ENCODE results near the gene ABCG8. TPM values are rescaled to one million over a fixed set of nuclear protein-coding genes. Genes with fewer than 3 reads are reported as not detected.

The ABCG8 gene
- polyA plus RNA-seq, 4 donors: 10.5 to 38.9 (median 24.7) TPM

DNA sequence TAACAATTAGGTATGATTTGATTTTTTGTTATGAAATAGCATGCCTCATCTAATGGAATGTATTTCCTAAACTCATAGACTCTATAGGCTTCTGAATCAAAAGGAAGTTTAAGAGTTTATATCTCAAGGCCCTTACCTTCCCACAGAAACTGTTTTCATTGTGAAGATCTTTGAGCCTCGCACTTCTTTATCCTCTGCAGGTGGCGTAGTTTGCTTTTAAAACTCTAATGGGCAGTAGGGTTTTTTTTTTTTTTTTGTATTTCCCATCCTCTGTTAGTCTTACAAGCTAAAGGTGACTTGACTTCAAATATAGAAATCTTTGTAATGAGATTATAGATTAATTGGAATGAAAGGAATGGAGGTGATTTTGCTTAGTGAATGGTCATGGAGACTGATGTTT is 36.6 kb upstream of the ABCG8 start:
- Histone ChIP-seq H3K27ac (ENCODE audit: low read depth in 1 of 3, low read length in 2 of 3) (peak overlapping the region in 1 of 3 donors; percentile 32), H3K36me3 (ENCODE audit: control insufficient read depth in 3 of 3, insufficient read depth in 2 of 3, low read depth in 1 of 3, low read length in 3 of 3) (peaks cover 0 to 11% (median 2%) of the 10 kb centered on the region in 3 donors), H3K9me3 (ENCODE audit: control insufficient read depth in 2 of 2, insufficient read depth in 1 of 2, low read depth in 1 of 2, low read length in 1 of 2) (no peaks in the 10 kb centered on the region), H3K4me3 (ENCODE audit: low read depth in 1 of 3, low read length in 3 of 3) (peak overlapping the region in 1 of 3 donors; percentile 1), H3K4me1 (ENCODE audit: control insufficient read depth in 3 of 3, insufficient read depth in 2 of 3, low read depth in 1 of 3, low read length in 2 of 3) (peaks cover 0 to 31% (median 4%) of the 10 kb centered on the region in 3 donors), H3K27me3 (ENCODE audit: control insufficient read depth in 3 of 3, insufficient read depth in 3 of 3, low read length in 3 of 3) (no peaks in the 10 kb centered on the region)
- FAIRE-seq (peak; percentile 53), DNase-seq (peak in 1 of 2 donors; percentile 69)
- 34 to 63% (median 45%) methylated on average over 2 of the region's 2 CpGs for WGBS, 3 donors

DNA sequence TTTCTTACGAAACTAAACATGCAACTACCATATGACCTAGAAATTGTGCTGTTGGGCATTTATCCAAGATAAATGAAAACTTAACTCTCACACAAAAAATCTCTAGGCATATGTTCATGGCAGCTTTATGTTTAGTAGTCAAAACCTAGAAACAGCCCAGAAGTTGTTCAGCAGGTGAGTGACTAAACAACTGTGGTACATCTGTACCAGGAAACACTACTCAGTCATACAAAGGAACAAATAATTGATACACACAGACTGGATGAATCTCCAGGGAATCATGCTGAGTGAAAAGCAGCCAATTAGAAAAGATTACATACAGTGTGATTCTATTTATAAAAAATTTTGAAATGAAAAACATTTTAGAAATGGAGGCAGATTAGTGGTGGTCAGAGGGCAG is 35.7 kb upstream of the ABCG8 start:
- peaks cover 0 to 5% (median 2%) of the 10 kb centered on the region in 3 donors for H3K36me3 ChIP-seq (ENCODE audit: control insufficient read depth in 3 of 3, insufficient read depth in 2 of 3, low read depth in 1 of 3, low read length in 3 of 3)
- FAIRE-seq (no peak), DNase-seq (no peak)
- H3K27ac ChIP-seq (ENCODE audit: low read depth in 1 of 3, low read length in 2 of 3): no peak overlapping the region
- H3K4me1 ChIP-seq (ENCODE audit: control insufficient read depth in 3 of 3, insufficient read depth in 2 of 3, low read depth in 1 of 3, low read length in 2 of 3): peaks cover 0 to 38% (median 4%) of the 10 kb centered on the region in 3 donors
- no peaks in the 10 kb centered on the region for H3K9me3 ChIP-seq (ENCODE audit: control insufficient read depth in 2 of 2, insufficient read depth in 1 of 2, low read depth in 1 of 2, low read length in 1 of 2)
- 70 to 84% (median 78%) methylated on average over 1 of the region's 1 CpG for WGBS, 3 donors
- no peaks in the 10 kb centered on the region for H3K27me3 ChIP-seq (ENCODE audit: control insufficient read depth in 3 of 3, insufficient read depth in 3 of 3, low read length in 3 of 3)
- peak overlapping the region in 1 of 3 donors; percentile 19 for H3K4me3 ChIP-seq (ENCODE audit: low read depth in 1 of 3, low read length in 3 of 3)

DNA sequence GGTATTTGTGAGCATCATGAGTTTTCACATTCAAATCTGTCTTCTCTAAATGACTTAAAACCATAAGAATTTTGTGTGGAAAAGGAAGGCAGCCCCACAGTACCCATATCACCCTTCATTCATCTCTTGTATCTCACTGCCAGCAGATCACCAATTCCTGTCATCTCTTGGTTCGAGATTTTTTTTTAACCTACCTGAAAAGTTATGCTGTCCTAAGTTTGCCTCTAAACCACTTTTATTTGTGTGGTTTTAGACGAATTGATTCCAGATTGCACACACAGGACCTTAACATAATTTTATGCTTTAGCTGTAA is 32.1 kb upstream of the ABCG8 start:
- Histone ChIP-seq H3K36me3 (ENCODE audit: control insufficient read depth in 3 of 3, insufficient read depth in 2 of 3, low read depth in 1 of 3, low read length in 3 of 3) (peaks cover 0 to 5% (median 2%) of the 10 kb centered on the region in 3 donors), H3K27ac (ENCODE audit: low read depth in 1 of 3, low read length in 2 of 3) (peak overlapping the region in 1 of 3 donors; percentile 70), H3K9me3 (ENCODE audit: control insufficient read depth in 2 of 2, insufficient read depth in 1 of 2, low read depth in 1 of 2, low read length in 1 of 2) (no peaks in the 10 kb centered on the region), H3K4me3 (ENCODE audit: low read depth in 1 of 3, low read length in 3 of 3) (no peak overlapping the region), H3K4me1 (ENCODE audit: control insufficient read depth in 3 of 3, insufficient read depth in 2 of 3, low read depth in 1 of 3, low read length in 2 of 3) (peaks cover 0 to 45% (median 4%) of the 10 kb centered on the region in 3 donors), H3K27me3 (ENCODE audit: control insufficient read depth in 3 of 3, insufficient read depth in 3 of 3, low read length in 3 of 3) (no peaks in the 10 kb centered on the region)
- no peak for DNase-seq
- no peak for FAIRE-seq
- 11 to 63% (median 32%) methylated on average over 2 of the region's 2 CpGs for WGBS, 3 donors

DNA sequence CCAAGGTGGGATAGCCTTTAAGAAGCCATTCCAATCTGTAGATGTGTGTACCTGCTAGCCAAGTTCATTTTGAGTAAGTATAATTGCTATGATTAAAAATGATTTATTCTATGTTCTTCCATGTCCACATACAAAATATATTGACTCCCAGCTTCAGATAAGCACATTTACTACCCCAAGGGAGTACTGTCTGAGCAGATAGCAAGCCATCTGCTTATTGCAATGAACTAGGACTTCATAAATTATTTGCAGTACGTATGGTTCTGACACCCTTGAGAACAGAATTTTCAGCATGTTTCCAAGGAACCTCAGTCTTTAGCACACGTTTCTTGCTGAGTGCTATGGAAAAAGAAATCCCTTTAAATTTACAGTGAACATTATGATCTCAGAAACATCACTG is 28.3 kb upstream of the ABCG8 start:
- Histone ChIP-seq H3K9me3 (ENCODE audit: control insufficient read depth in 2 of 2, insufficient read depth in 1 of 2, low read depth in 1 of 2, low read length in 1 of 2) (no peaks in the 10 kb centered on the region), H3K36me3 (ENCODE audit: control insufficient read depth in 3 of 3, insufficient read depth in 2 of 3, low read depth in 1 of 3, low read length in 3 of 3) (peaks cover 0 to 11% (median 6%) of the 10 kb centered on the region in 3 donors), H3K27me3 (ENCODE audit: control insufficient read depth in 3 of 3, insufficient read depth in 3 of 3, low read length in 3 of 3) (no peaks in the 10 kb centered on the region), H3K4me3 (ENCODE audit: low read depth in 1 of 3, low read length in 3 of 3) (no peak overlapping the region), H3K27ac (ENCODE audit: low read depth in 1 of 3, low read length in 2 of 3) (no peak overlapping the region), H3K4me1 (ENCODE audit: control insufficient read depth in 3 of 3, insufficient read depth in 2 of 3, low read depth in 1 of 3, low read length in 2 of 3) (peaks cover 0 to 35% (median 0%) of the 10 kb centered on the region in 3 donors)
- WGBS, 3 donors: 66 to 74% (median 70%) methylated on average over 2 of the region's 2 CpGs
- FAIRE-seq: no peak
- DNase-seq: no peak

DNA sequence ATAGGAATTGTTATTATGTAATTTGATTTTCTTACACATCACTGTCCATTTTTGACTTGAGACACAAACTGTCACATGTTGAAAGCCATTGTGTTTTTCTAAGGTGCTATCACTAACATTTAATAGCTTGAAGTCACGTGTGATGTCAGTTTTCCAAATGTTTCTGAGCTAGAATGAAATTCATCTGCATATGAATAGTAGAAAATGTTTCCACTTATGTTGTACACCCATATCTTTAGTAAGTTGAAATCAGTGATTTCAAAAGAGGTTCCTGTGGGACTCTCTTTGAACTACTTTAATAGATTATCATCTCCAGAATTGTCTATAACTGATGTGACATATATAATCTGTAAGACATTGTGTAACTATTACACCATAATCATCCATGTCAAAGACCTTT is 27.9 kb upstream of the ABCG8 start:
- 67 to 85% (median 74%) methylated on average over 1 of the region's 1 CpG for WGBS, 3 donors
- no peak for DNase-seq
- H3K27me3 ChIP-seq (ENCODE audit: control insufficient read depth in 3 of 3, insufficient read depth in 3 of 3, low read length in 3 of 3): no peaks in the 10 kb centered on the region
- H3K27ac ChIP-seq (ENCODE audit: low read depth in 1 of 3, low read length in 2 of 3): no peak overlapping the region
- H3K4me1 ChIP-seq (ENCODE audit: control insufficient read depth in 3 of 3, insufficient read depth in 2 of 3, low read depth in 1 of 3, low read length in 2 of 3): peaks cover 0 to 31% (median 0%) of the 10 kb centered on the region in 3 donors
- FAIRE-seq: peak; percentile 5
- H3K36me3 ChIP-seq (ENCODE audit: control insufficient read depth in 3 of 3, insufficient read depth in 2 of 3, low read depth in 1 of 3, low read length in 3 of 3): peaks cover under 1 to 9% (median 6%) of the 10 kb centered on the region in 3 donors
- H3K9me3 ChIP-seq (ENCODE audit: control insufficient read depth in 2 of 2, insufficient read depth in 1 of 2, low read depth in 1 of 2, low read length in 1 of 2): no peaks in the 10 kb centered on the region
- no peak overlapping the region for H3K4me3 ChIP-seq (ENCODE audit: low read depth in 1 of 3, low read length in 3 of 3)

DNA sequence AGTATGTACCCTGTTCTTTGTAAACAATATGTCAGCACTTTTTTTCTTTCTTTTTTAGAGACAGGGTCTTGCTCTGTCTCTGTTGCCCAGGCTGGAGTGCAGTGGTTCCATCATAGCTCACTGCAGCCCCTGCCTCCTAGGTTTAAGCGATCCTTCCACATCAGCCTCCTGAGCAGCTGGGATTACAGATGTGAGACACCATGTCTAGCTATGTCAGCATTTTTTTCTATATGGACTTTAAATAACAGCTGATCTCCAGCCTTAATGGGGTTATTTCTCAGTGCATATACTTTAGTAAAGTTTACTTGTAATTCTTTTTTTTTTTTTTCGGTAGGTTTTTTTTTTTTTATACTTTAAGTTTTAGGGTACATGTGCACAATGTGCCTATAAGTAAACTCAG is 26.8 kb upstream of the ABCG8 start:
- peaks cover 0 to 20% (median 0%) of the 10 kb centered on the region in 3 donors for H3K4me1 ChIP-seq (ENCODE audit: control insufficient read depth in 3 of 3, insufficient read depth in 2 of 3, low read depth in 1 of 3, low read length in 2 of 3)
- no peak overlapping the region for H3K4me3 ChIP-seq (ENCODE audit: low read depth in 1 of 3, low read length in 3 of 3)
- H3K27ac ChIP-seq (ENCODE audit: low read depth in 1 of 3, low read length in 2 of 3): no peak overlapping the region
- no peaks in the 10 kb centered on the region for H3K9me3 ChIP-seq (ENCODE audit: control insufficient read depth in 2 of 2, insufficient read depth in 1 of 2, low read depth in 1 of 2, low read length in 1 of 2)
- no peaks in the 10 kb centered on the region for H3K27me3 ChIP-seq (ENCODE audit: control insufficient read depth in 3 of 3, insufficient read depth in 3 of 3, low read length in 3 of 3)
- WGBS, 3 donors: 69 to 89% (median 88%) methylated on average over 2 of the region's 2 CpGs
- FAIRE-seq (no peak), DNase-seq (no peak)
- peaks cover 4 to 11% (median 8%) of the 10 kb centered on the region in 3 donors for H3K36me3 ChIP-seq (ENCODE audit: control insufficient read depth in 3 of 3, insufficient read depth in 2 of 3, low read depth in 1 of 3, low read length in 3 of 3)

DNA sequence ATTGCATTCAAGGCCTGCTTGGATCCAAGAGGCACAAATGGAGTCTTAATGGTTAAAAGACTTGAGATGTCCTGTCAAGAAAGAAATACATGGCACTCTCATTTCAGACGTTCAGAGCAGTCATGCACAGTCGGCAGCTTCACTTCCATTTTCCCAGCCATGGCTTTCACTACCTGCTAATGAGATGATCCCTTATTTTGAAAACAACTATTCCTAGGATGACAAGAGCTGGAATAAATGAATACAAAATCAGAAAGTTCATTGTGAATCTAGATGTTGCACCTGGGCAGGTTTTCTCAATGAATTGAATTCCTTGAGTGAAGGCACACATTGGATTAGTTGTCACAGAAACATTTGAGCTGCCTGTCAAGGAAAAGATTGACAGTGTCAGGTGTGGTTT is 25.8 kb upstream of the ABCG8 start:
- FAIRE-seq: no peak

DNA sequence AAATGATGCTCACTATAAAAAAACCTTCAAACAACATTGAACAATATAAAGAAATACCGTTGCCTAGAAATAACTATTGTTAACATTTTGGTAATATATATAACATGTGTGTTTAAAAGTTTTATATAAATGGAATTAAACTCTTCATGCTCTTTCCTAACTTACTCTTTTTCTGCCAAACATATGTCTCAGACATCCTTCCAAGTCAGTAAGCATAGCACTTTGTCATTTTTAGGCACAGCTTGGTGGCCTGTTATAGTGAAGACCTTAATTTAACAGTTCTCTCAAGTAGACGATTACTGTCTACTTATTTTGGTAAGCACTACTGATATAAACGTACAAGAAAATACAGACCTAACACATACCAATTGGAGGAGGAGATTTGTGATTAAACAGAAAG is 24.1 kb upstream of the ABCG8 start:
- H3K27me3 ChIP-seq (ENCODE audit: control insufficient read depth in 3 of 3, insufficient read depth in 3 of 3, low read length in 3 of 3): no peaks in the 10 kb centered on the region
- no peak overlapping the region for H3K4me3 ChIP-seq (ENCODE audit: low read depth in 1 of 3, low read length in 3 of 3)
- H3K27ac ChIP-seq (ENCODE audit: low read depth in 1 of 3, low read length in 2 of 3): no peak overlapping the region
- no peaks in the 10 kb centered on the region for H3K9me3 ChIP-seq (ENCODE audit: control insufficient read depth in 2 of 2, insufficient read depth in 1 of 2, low read depth in 1 of 2, low read length in 1 of 2)
- peaks cover 0 to 17% (median 0%) of the 10 kb centered on the region in 3 donors for H3K4me1 ChIP-seq (ENCODE audit: control insufficient read depth in 3 of 3, insufficient read depth in 2 of 3, low read depth in 1 of 3, low read length in 2 of 3)
- H3K36me3 ChIP-seq (ENCODE audit: control insufficient read depth in 3 of 3, insufficient read depth in 2 of 3, low read depth in 1 of 3, low read length in 3 of 3): peaks cover 4 to 14% (median 8%) of the 10 kb centered on the region in 3 donors
- WGBS, 3 donors: 74 to 96% (median 85%) methylated on average over 3 of the region's 3 CpGs
- FAIRE-seq (no peak), DNase-seq (no peak)

More for the DNA sequence above, 25.8 kb upstream of the ABCG8 start:
- no peaks in the 10 kb centered on the region for H3K27me3 ChIP-seq (ENCODE audit: control insufficient read depth in 3 of 3, insufficient read depth in 3 of 3, low read length in 3 of 3)
- H3K4me3 ChIP-seq (ENCODE audit: low read depth in 1 of 3, low read length in 3 of 3): no peak overlapping the region
- DNase-seq: no peak
- peaks cover 4 to 14% (median 8%) of the 10 kb centered on the region in 3 donors for H3K36me3 ChIP-seq (ENCODE audit: control insufficient read depth in 3 of 3, insufficient read depth in 2 of 3, low read depth in 1 of 3, low read length in 3 of 3)
- 58 to 75% (median 72%) methylated on average over 2 of the region's 2 CpGs for WGBS, 3 donors
- peaks cover 0 to 12% (median 0%) of the 10 kb centered on the region in 3 donors for H3K4me1 ChIP-seq (ENCODE audit: control insufficient read depth in 3 of 3, insufficient read depth in 2 of 3, low read depth in 1 of 3, low read length in 2 of 3)
- H3K27ac ChIP-seq (ENCODE audit: low read depth in 1 of 3, low read length in 2 of 3): no peak overlapping the region
- H3K9me3 ChIP-seq (ENCODE audit: control insufficient read depth in 2 of 2, insufficient read depth in 1 of 2, low read depth in 1 of 2, low read length in 1 of 2): no peaks in the 10 kb centered on the region

DNA sequence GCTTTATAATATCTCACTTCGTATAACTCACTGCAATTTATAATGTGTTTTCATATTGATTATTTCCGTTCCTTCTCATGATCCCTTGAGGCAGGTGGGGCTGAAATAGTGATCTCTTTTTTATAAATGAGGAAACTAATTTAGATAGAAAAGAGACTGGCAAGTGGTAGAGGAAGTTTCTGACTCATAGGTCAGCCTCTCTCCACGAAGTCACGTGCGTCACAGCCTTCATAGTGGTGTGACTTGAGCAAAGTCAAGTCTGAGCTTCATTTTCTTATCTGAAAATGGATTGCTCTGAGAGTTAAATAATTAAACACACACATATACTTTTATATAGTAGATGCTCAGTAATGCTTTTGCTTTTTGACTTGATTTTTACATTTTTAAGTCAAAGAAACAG is 20.0 kb upstream of the ABCG8 start:
- DNase-seq (peak; percentile 92 to 98), FAIRE-seq (peak; percentile 94)

More for the DNA sequence above, 20.0 kb upstream of the ABCG8 start:
- Histone ChIP-seq H3K4me3 (ENCODE audit: low read depth in 1 of 3, low read length in 3 of 3) (no peak overlapping the region), H3K27ac (ENCODE audit: low read depth in 1 of 3, low read length in 2 of 3) (peak overlapping the region in 2 of 3 donors; percentile 27 to 87), H3K4me1 (ENCODE audit: control insufficient read depth in 3 of 3, insufficient read depth in 2 of 3, low read depth in 1 of 3, low read length in 2 of 3) (peaks cover 0 to 21% (median 0%) of the 10 kb centered on the region in 3 donors), H3K36me3 (ENCODE audit: control insufficient read depth in 3 of 3, insufficient read depth in 2 of 3, low read depth in 1 of 3, low read length in 3 of 3) (peaks cover 4 to 28% (median 10%) of the 10 kb centered on the region in 3 donors), H3K9me3 (ENCODE audit: control insufficient read depth in 2 of 2, insufficient read depth in 1 of 2, low read depth in 1 of 2, low read length in 1 of 2) (no peaks in the 10 kb centered on the region), H3K27me3 (ENCODE audit: control insufficient read depth in 3 of 3, insufficient read depth in 3 of 3, low read length in 3 of 3) (no peaks in the 10 kb centered on the region)
- WGBS, 3 donors: 10 to 40% (median 18%) methylated on average over 5 of the region's 5 CpGs

Data from small intestine (tissue), 7 donors.